GM10847 (cell line): ENCODE measurements around the gene GALNT18.

Source experiments
- POLR2A ChIP-seq: IDR thresholded peaks from 2 replicates; pipeline ENCODE4 v1.6.1; 2011; ENCODE audit not compliant: insufficient read length; ENCODE audit errors: extremely low read depth

GALNT18 gene

DNA sequence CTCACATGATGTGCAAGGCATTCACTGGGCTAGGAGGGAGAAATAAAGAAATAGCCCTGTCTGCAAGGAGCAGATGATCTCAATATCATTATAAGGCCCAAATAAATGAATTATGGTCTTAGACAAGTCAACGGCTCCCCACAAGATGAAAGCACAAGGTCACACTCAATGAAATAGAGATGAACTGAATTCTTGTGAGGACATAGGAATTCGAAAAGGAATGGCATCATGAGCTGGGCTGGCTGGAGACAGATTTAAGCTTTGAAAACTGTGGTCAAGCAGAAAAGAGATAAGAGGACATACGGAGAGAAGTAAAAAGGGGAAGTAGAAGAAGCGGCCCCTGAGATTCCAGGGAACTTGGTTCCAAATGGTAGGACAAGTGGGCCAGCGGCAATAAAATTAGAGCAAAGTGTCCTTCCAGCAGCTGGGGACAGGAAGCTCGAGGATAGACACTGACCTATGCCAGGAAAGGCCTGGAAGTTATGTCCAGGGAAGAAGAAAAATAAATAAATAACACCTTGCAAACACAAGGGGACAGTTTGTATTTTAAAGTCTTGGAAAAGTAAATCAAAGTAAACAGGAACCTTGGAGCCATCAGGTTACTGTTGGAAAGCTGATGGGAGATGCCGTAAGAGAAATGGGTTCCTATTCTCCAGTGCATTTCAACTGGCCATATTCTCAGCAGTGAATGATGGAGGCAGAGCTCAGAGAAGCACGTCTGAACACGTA, 37.8 kb downstream of the GALNT18 start:
- TF ChIP-seq POLR2A = no peak

- no peak for TF ChIP-seq POLR2A
Observed at GRCh38 chr11:11582011-11582701, 39.6 kb downstream of the GALNT18 start.

- no peak for TF ChIP-seq POLR2A
Observed at GRCh38 chr11:11581481-11581880, 40.3 kb downstream of the GALNT18 start.

DNA sequence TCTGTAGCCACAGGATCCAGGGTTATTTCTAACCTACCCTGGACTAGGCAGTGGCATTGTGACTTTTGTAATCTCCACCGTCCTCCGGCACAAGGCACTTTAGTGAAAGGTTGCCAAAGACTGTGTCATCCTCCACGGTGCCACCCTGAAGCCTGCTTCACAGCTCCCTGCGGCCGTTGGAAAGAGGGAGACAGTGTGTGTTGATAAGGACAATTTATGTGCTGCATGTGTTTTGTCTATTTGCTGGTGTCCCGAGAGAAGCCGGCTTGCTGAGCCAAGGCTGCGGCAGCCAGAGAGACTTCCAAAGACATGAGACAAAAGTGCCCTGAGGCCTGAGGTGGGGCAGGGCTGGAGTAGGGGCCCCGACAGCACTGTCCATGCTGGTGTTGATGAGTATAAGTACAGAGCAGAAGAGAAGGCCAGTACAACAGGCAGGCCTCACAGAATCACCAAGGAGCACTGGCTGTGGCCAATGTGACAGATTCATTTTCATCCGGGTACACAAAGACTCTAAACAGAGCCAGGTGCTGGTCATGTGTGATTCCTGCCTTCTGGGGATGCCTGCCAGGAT, 40.9 kb downstream of the GALNT18 start:
- no peak for TF ChIP-seq POLR2A

DNA sequence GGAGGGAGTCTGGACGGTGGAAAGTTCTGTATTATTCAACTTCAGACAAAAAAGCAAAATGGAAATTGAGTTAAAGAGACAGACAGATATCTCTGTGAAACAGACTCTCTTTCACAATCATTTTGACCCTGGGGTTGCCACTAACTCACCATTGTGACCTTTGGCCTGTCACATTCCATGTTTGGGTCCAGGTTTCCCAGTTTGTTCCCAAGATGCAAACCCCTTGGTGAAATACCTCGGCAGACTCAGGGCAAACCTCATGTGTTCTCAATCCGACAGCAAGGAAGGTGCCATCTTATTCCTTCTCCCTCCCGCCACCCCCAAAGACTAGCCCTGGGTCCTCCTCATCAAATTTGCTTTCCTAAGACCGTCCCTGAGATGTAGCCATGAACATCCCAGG, 41.8 kb downstream of the GALNT18 start:
- no peak for TF ChIP-seq POLR2A

GRCh38 chr11:11579012-11579988, 42.5 kb downstream of the GALNT18 start:
- TF ChIP-seq POLR2A = no peak

DNA sequence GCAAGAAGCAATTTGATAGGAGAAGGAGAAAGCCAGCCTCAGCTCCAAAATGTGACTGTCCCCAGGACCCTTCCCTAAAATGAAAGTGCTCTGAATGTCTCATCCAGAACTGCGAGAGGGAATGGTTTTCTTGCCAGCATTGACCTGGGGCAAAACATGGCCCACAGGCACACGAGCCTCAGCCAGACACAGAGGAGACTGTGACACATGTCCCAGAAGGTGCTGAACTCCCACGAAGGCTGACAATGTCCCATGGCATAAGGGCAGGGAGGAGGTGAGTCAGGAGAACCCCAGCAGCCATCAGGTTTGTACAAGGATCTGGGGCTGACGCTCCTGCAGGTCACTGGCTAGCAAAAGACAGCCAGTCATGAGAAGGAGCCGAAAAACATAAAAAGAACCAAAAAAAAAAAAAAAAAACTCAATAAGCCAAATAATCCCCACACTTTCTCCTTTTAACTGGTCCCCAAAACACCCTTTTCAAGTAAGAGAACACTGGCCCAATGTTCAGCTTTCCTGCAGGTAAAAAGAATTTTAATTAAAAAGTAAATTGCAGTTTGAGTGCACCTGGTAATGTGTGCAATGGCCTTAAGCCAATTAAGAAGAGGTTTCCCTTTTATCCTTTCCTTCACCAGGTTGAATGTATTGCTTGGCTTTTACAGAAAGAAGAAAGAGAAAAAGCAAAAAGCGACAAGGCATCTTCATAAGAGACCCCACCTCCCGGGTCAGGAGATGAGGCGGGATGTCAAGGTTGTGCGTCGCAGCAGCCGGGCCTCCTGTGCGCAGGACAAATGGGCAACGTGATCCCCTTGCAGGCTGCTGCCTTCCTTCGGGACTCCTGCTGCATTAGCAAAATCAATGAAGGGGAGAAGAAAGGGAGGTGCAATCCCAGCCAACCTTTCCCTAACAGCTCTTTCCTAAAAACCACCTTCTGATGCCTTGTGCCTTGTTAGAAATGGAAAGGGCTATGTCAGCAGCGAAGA, 43.6 kb downstream of the GALNT18 start:
- no peak for TF ChIP-seq POLR2A

DNA sequence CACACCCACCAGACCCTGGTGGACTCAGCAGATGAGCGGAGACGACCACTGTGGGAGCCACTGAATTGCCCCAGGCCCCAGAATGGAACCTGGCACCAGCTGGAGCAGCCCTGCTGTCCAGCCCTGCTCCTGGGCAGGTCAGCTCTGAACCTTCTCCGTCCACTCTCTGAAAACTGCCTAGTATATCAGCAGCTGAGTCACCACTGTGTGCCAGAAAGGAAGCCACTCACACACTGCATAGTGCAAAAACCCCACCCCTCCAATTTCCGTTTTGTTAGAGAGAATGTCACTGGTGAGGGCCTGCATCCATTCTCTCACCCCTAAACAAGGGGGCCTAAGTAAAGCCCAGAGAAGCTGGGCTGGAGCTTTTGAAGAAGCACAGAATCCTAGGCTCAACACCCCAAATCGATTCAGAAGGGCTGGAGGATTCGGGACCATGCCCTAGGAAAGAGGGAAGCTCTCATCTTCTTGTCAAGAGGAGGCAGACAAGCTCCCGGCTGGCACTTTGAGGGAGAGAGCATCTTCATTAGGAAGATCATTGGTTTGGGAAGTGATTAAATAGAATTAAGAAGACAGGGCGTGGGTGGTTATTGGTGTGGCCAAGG, 44.5 kb downstream of the GALNT18 start:
- no peak for TF ChIP-seq POLR2A

GRCh38 chr11:11574373-11575287, 47.2 kb downstream of the GALNT18 start:
- no peak for TF ChIP-seq POLR2A

DNA sequence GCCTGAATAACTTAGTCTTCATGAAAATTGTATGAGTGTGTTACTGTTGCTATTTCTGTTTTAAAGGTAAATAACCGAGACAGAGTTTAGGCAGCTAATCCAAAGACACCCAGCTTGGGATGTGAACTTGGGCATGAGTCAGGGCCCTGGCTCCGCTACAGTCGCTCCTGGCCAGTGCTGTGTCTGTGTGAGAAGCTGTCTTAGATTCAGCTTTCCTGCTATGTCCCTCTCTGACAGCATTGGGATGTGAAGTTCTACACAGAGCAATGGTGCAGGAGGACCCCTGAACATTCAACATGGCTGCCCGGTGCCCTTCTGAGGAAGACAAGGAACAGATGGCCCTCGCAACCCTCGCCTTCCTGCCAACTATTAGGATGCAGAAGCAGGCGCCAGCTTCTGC, 49.4 kb downstream of the GALNT18 start:
- no peak for TF ChIP-seq POLR2A

DNA sequence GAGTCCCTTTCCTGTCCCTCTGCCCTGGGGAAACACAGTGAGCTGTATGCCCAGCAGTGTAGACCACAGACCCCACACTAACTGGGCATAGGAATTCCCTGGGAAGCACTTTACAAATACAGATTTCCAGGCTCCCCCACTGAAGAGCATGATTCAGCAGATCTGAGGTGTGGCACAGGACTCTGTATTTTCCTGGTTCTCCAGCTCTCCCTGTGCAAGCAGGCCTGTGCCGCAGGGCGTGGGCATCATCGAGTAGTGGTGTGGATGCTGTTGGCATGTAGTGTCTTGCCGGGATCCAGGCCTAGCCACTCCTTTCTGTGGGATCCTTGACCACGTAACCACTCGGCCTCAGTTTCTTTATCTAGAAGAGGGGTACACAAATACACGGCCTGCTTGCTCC, 49.9 kb downstream of the GALNT18 start:
- TF ChIP-seq POLR2A = no peak

GRCh38 chr11:11570823-11571222, 51.0 kb downstream of the GALNT18 start:
- no peak for TF ChIP-seq POLR2A
